H1 (cell line): ENCODE results near the gene ZBTB24. TPM values are rescaled to one million over a fixed set of nuclear protein-coding genes. Genes with fewer than 3 reads are reported as not detected.

Experiments
- BCL11A ChIP-seq, 2 experiments: IDR thresholded peaks; one replicate each; pipeline ENCODE4 v1.6.1; 2011; ENCODE audit warnings: low read depth in 2 of 2, low read length in 2 of 2, mild to moderate bottlenecking in 2 of 2
- CBX8 ChIP-seq: fragments of 300-800, 300-1000 bp; sonication (generic); IDR thresholded peaks from 2 replicates; pipeline ENCODE4 v1.7.1; 2016; ENCODE audit warnings: low read depth, low read length, borderline replicate concordance
- CEBPB ChIP-seq: IDR thresholded peaks from 2 replicates; pipeline ENCODE4 v1.6.1; 2012; ENCODE audit warnings: low read depth, low read length
- CREB1 ChIP-seq: IDR thresholded peaks from 2 replicates; pipeline ENCODE4 v1.6.1; 2012; ENCODE audit warnings: inconsistent platforms
- GABPA ChIP-seq: IDR thresholded peaks from 2 replicates; pipeline ENCODE4 v1.6.1; 2011; ENCODE audit warnings: mild to moderate bottlenecking, low read length, moderate library complexity, borderline replicate concordance; ENCODE audit not compliant: insufficient read depth
- HDAC2 ChIP-seq, 2 experiments: fragments of 300-600 bp in 1 of 2; sonication (generic) in 1 of 2; IDR thresholded peaks; 2 replicates each; pipeline ENCODE4 v1.6.1; 2011 to 2012; ENCODE audit warnings: low read depth in 2 of 2, low read length in 2 of 2, mild to moderate bottlenecking in 2 of 2, moderate library complexity in 2 of 2, borderline replicate concordance in 1 of 2, inconsistent platforms in 1 of 2
- KDM4A ChIP-seq: IDR thresholded peaks from one replicate; pipeline ENCODE4 v1.7.1; 2012; ENCODE audit warnings: low read depth, mild to moderate bottlenecking, moderate library complexity, low read length, inconsistent platforms; ENCODE audit not compliant: severe bottlenecking
- PHF8 ChIP-seq: fragments of 200-600 bp; sonication (generic); conservative IDR thresholded peaks from 2 replicates; pipeline ENCODE4 v1.7.1; 2012; ENCODE audit warnings: low read depth, mild to moderate bottlenecking, inconsistent platforms, low read length, moderate library complexity
- polyA plus RNA-seq, 7 experiments: library from polyadenylated mRNA; depleted of rRNA in 3 of 7; stranded (reverse) in 5 of 7; unstranded in 2 of 7; fragments of >200 nt in 5 of 7; fragments of 200-250 nt in 2 of 7; gene quantifications; 1 replicate in 5 of 7; 2 replicates in 1 of 7; 4 replicates in 1 of 7; pipeline versions ENCODE4 v1.2.1 to v1.2.3, GENCODE V29; 2011 to 2013; ENCODE audit warnings: missing spikeins in 2 of 7, mixed read lengths in 2 of 7
- total RNA-seq: library from RNA; stranded (reverse); fragmentation: NEBNext Ultra II Directional; extraction: Animal tissue kit (Norgen Biotek cat#: 25700); gene quantifications from 2 replicates; pipeline ENCODE4 v1.2.1, GENCODE V29; 2021
- TF ChIP-seq, protein P1 (sequence below), 3 experiments: IDR thresholded peaks; 1 replicate in 2 of 3; 2 replicates in 1 of 3; pipeline versions ENCODE4 v1.5.1 to v1.6.1; 2011; ENCODE audit warnings: low read length in 3 of 3, mild to moderate bottlenecking in 3 of 3, inconsistent platforms in 2 of 3, low read depth in 1 of 3, moderate library complexity in 1 of 3; ENCODE audit not compliant: insufficient read depth in 1 of 3; ENCODE audit errors: control extremely low read depth in 1 of 3

ZBTB24 gene
- total and polyA plus RNA-seq, 2 of the 8 experiments (the other 6 are each of a cell fraction or from before 2014, with no cell fraction given): 7.5 to 21.0 TPM

DNA sequence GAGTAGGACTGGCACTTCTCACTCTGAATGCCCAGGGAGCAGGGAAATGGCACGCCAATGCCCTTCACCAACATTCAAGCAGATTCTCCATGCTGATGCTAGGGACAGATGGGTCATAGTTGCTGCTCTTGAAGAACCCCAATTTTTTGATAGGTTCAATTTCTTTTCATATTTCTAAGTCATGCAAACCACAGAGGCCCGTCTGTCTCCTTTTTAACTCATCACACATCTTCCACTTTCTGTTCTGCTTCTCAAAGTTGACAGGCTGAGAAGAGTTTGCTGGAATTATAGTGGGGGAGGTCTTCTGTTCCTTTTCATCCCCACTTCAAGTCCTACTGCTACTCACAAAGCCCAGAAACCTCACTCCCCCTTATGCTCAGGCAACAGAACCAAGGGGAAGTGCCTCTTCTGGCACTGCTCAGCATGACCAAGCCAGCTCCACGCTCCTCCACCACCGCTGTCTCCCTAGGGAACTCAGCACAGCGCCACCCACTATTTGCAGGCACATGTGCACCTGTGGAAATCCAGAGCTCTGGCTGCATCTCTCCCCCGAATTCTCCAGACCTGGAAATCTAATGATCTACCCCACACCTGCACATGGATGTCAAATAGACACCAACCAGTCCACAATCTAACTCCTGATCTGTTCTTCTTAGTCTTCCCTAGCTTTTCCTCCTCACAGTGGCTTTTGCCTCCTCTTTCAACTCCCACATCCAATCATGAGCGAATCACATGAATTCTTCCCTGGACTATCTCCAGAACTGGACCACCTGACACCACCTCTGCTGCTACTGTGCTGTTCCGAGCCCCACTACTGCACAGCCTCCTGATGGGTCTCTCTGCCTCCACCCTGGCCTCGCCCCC, 10.7 kb downstream of the ZBTB24 start (continued):
- TF ChIP-seq CEBPB: no peak
- no peak for TF ChIP-seq BCL11A (IDR thresholded peaks at IDR 0.05; ENCODE audit: low read depth in 2 of 2, low read length in 2 of 2)
- TF ChIP-seq, protein P1, sequence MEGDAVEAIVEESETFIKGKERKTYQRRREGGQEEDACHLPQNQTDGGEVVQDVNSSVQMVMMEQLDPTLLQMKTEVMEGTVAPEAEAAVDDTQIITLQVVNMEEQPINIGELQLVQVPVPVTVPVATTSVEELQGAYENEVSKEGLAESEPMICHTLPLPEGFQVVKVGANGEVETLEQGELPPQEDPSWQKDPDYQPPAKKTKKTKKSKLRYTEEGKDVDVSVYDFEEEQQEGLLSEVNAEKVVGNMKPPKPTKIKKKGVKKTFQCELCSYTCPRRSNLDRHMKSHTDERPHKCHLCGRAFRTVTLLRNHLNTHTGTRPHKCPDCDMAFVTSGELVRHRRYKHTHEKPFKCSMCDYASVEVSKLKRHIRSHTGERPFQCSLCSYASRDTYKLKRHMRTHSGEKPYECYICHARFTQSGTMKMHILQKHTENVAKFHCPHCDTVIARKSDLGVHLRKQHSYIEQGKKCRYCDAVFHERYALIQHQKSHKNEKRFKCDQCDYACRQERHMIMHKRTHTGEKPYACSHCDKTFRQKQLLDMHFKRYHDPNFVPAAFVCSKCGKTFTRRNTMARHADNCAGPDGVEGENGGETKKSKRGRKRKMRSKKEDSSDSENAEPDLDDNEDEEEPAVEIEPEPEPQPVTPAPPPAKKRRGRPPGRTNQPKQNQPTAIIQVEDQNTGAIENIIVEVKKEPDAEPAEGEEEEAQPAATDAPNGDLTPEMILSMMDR (IDR thresholded peaks at IDR 0.05; ENCODE audit: control extremely low read depth in 1 of 3, insufficient read depth in 1 of 3, low read depth in 1 of 3, low read length in 3 of 3): no peak
- TF ChIP-seq CREB1: no peak
- TF ChIP-seq KDM4A: no peak
- no peak for TF ChIP-seq GABPA
- TF ChIP-seq PHF8: no peak
- no peak for TF ChIP-seq HDAC2 (IDR thresholded peaks at IDR 0.05; ENCODE audit: borderline replicate concordance in 1 of 2, low read depth in 2 of 2, low read length in 2 of 2)
- TF ChIP-seq CBX8: no peak
